ENCODE data around the gene KLF13.

- TF ChIP-seq CTCF (IDR thresholded peaks at IDR 0.05; ENCODE audit: low read depth, low read length) (no peak), POLR2A (IDR thresholded peaks at IDR 0.05; ENCODE audit: extremely low read depth, insufficient read length) (no peak), MAX (IDR thresholded peaks at IDR 0.05; ENCODE audit: low read depth, low read length) (no peak), MYC (IDR thresholded peaks at IDR 0.05; ENCODE audit: low read depth, low read length) (no peak)
These were observed 72.2 kb downstream of the KLF13 start for GRCh38 chr15:31398677-31399301.
